HG02943 (cell line): ENCODE measurements around the gene PRKAR1A.

Experiments
- ATAC-seq: cut with Tn5 transposase; IDR thresholded peaks from one replicate; pipeline ENCODE4 v1.9.1; 2021; ENCODE audit warnings: mild to moderate bottlenecking, low read depth, moderate library complexity; ENCODE audit not compliant: unreplicated experiment

Gene PRKAR1A

DNA sequence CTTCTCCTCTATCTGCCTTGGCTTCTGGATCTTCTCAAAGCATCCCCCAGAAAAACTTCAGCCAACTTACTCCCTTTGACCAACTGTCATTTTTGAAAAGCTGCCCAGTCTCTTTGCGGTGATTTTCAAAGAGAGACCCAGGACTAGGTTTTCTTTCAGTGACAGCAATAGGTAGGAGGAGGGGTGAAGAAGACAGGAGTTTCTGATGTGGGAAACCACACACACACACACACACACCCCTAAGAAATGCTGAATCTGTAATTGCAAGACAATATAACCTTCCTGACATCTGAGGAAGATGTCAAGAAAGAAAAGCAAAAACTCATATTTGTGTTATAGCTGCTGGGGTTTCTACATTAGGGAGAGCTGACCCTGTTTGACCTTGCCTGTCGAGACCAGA is 83.8 kb downstream of the PRKAR1A start:
- ATAC-seq = no peak

DNA sequence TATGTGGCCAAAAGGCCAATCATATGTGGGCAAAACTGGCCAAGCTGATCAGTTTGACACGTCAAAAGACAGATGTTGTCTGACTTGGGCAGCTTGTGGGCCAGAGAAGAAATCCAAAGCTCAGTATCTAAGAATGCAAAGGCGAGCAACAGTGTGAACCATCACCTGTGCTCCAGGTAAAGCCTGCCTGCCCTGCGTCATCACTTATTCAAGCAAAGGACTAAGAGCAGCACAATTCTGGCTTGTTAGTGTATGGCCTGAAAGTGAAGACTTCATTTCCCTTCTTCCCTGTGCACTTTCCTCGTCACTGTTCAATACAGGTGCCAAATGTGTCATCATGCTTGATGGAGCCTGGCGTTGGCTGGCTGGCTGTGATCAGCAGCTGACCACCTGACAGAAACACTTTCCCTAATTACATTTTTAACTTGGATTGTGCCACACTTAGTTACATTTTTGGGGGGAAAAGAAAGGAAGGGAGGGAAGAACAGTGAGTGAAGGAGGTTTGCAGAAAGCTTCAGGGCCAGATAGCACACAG is 84.2 kb downstream of the PRKAR1A start:
- ATAC-seq = no peak

DNA sequence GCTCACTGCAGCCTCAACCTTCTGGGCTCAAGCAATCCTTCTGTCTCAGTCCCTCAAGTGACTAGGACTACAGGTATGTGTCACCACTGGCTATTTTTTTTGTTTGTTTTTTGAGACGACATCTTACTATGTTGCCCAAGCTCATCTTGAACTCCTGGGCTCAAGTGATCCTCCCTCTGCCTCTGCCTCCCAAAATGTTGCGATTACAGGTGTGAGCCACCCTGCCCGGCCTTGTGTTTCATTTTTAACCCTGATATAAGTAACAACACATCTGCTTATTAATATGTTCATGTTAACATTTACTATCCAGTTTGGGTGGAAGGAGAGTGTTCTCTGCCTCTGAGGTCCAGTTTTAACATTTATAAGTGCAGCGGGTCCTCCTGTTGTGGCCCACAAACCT is 85.8 kb downstream of the PRKAR1A start:
- ATAC-seq = no peak

DNA sequence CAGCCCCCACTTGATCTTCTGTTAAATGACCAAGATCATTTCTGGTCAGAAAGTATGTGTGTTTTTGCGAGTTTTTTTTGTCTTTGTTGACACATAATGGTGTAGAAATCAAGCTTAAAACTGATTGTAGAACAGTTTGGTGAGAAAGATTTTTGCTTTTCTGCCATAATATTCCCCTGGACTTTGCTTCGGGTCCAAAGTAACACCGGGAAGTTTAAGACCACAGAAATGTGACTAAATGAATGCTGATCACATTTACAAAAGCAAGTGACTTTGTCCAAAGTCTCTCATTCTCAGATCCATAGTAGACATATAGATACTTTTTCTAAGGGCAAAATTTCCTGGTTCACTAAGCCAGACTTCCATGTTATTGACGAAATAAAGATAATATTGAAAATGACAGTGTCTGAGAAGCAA is 86.3 kb downstream of the PRKAR1A start:
- ATAC-seq = no peak

DNA sequence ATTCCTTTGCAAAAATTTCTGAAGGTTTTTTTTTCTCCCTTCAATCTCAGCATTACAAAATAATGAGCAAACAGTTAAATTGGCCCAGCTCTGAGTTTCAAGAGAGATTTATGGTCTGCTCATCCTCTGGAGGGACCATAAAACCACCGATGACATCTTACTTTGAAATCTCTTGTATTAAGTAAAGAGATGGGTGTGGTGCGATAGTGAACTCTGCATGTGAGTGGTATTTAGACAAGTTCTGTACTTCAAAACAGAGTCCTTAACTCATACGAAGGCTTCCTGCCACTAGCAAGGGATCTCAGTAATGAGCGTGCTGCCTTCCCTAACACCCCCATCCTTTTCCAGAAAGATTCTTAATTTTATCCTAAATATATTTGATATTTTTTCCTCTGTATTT is 86.9 kb downstream of the PRKAR1A start:
- ATAC-seq = no peak

DNA sequence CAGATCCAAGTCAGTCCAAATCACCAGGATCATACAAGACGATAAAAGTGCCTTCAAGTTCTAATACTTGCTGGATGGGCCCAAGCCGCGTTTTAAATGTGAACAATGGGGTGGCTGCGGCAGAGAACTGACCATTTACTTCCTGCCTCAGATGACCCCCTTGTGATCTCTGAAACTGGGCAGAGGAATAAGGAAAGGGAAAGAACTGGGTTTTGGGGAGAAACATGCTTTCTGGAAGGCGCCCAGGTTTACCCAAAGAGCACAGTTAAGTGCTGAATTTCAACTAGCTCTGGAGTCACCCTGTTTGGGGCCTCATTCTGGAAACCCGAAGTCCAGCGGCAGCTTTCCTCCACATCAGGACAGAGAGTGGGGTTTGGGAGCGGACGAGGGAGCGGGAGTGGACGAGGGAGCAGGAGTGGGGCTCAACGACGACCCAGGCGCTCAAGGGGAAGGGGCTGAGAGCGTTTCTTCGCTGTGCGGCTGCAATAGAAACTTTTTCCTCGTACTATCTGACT is 87.4 kb downstream of the PRKAR1A start:
- ATAC-seq = no peak

DNA sequence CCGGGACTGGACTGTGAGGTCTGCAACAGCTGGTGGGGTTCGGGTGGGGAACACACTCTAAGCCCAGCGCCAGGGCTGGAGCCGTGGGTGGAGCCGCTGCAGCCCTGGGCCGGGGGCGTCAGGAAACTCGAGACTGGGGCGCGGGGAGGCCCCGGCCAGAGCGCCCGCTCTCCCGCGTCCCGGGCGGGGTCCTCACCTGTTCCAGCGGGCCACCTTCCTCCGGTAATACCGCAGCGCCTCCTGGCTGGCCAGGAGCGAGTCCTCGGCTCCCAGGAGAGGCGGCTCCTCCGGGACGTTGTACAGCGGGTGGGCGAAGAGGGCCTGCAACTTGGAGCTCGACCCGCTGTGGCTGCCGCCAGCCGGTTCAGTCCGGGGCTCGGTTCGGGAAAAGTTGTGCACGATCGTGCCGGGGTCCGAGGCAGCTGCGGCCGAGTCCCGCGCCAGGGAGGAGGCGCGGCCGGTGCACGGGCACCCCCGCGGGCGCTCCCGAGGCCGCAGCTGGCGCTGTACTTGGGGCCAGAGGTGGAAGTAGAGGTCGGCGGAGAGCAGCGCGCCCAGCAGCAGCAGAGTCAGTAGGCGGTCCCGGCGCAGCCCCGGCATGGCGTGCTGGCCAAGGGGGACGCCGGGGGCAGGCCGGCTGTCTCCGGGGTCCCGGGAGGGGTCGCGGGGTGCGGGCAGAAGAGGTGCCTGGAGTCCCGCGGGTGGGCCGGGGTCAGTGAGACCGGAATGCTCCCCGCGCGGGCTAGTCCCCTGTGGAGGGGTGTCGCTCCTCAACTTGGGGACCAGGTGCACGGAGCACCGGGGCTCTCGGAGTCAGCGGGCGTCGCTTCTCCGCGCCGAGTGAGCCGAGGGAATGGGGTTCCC is 88.1 kb downstream of the PRKAR1A start:
- no peak for ATAC-seq
